SJSA1 (cell line): ENCODE data around the gene ANKDD1B. TPM values are rescaled to one million over a fixed set of nuclear protein-coding genes. Genes with fewer than 3 reads are reported as not detected.

Experiments used
- DNase-seq, 2 experiments: peaks; one replicate each; pipeline ENCODE4 v3.0.0-alpha.2; 2015 to 2020; ENCODE audit warnings: low spot score in 2 of 2, low read depth in 1 of 2
- H3K27ac ChIP-seq: fragments of 250-450 bp; sonication (Bioruptor Pico); 2 replicates; pipeline ENCODE4 v1.5.1; 2020; ENCODE audit warnings: mild to moderate bottlenecking, moderate library complexity
- H3K27me3 ChIP-seq: fragments of 250-450 bp; sonication (Bioruptor Pico); replicated peaks from 2 replicates; pipeline ENCODE4 v1.5.1; 2020; ENCODE audit warnings: mild to moderate bottlenecking, moderate library complexity
- H3K36me3 ChIP-seq: fragments of 250-450 bp; sonication (Bioruptor Pico); 2 replicates; pipeline ENCODE4 v1.5.1; 2020; ENCODE audit warnings: mild to moderate bottlenecking
- H3K4me1 ChIP-seq: fragments of 250-450 bp; sonication (Bioruptor Pico); replicated peaks from 2 replicates; pipeline ENCODE4 v1.6.1; 2021; ENCODE audit warnings: mild to moderate bottlenecking
- H3K4me3 ChIP-seq: fragments of 250-450 bp; sonication (Bioruptor Pico); 2 replicates; pipeline ENCODE4 v1.5.1; 2020; ENCODE audit warnings: mild to moderate bottlenecking
- H3K9me3 ChIP-seq: fragments of 250-450 bp; sonication (Bioruptor Pico); replicated peaks from 2 replicates; pipeline ENCODE4 v1.5.1; 2020; ENCODE audit warnings: mild to moderate bottlenecking
- total RNA-seq: library from RNA; depleted of rRNA; stranded (reverse); fragments of >200 nt; shearing (Covaris generic); gene quantifications from 2 replicates; pipeline ENCODE4 v1.2.3, GENCODE V29; 2014

The ANKDD1B gene
- total RNA-seq, 1 experiment from 2014 or later, result 0.29 TPM

GRCh38 chr5:75659791-75660450 lies 48.7 kb downstream of the ANKDD1B start:
- H3K9me3 ChIP-seq, result no peaks in the 10 kb centered on the region
- no peak overlapping the region for H3K4me3 ChIP-seq
- no peaks in the 10 kb centered on the region for H3K36me3 ChIP-seq
- peaks cover 13% of the 10 kb centered on the region for H3K4me1 ChIP-seq
- H3K27ac ChIP-seq, result no peak overlapping the region
- H3K27me3 ChIP-seq, result no peaks in the 10 kb centered on the region
- no peak for DNase-seq

DNA sequence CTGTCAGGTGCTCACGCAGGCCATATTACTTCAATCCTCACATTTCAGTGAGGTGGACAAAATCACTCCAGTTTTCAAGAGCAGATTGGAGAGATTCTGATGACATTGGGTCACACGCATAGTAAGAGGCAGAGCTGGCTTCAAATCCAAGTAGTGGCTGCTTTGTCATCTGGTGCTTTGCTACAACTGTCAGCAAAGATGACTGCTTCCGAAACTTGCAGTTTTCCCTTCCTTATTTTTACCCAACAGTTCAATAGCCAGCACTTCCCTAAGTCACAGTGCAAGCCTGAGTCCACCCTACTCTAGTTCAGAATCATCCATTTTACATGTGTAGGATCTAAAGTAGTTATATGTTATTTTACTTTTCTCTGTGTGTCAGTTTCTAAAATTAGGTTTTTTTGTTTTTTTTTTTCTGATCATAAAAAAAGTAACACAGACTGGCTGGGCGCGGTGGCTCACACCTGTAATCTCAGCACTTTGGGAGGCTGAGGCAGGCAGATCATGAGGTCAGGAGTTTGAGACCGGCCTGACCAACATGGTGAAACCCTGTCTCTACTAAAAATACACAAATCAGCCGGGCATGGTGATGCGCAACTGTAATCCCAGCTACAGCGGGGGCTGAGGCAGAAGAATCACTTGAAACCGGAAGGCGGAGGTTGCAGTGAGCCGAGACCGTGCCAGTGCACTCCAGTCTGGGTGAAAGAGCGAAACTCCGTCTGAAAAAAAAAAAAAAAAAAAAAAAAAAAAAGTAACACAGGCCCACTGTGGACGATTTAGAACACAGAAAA lies 49.6 kb downstream of the ANKDD1B start:
- H3K4me1 ChIP-seq, result peaks cover 11% of the 10 kb centered on the region
- H3K4me3 ChIP-seq, result no peak overlapping the region
- no peaks in the 10 kb centered on the region for H3K27me3 ChIP-seq
- DNase-seq, result no peak
- no peaks in the 10 kb centered on the region for H3K36me3 ChIP-seq
- H3K27ac ChIP-seq, result no peak overlapping the region
- no peaks in the 10 kb centered on the region for H3K9me3 ChIP-seq

GRCh38 chr5:75662061-75662460 lies 50.8 kb downstream of the ANKDD1B start:
- DNase-seq, result no peak
- Histone ChIP-seq H3K36me3 (no peaks in the 10 kb centered on the region), H3K9me3 (no peaks in the 10 kb centered on the region), H3K27ac (no peak overlapping the region), H3K4me1 (no peaks in the 10 kb centered on the region), H3K4me3 (no peak overlapping the region), H3K27me3 (no peaks in the 10 kb centered on the region)

DNA sequence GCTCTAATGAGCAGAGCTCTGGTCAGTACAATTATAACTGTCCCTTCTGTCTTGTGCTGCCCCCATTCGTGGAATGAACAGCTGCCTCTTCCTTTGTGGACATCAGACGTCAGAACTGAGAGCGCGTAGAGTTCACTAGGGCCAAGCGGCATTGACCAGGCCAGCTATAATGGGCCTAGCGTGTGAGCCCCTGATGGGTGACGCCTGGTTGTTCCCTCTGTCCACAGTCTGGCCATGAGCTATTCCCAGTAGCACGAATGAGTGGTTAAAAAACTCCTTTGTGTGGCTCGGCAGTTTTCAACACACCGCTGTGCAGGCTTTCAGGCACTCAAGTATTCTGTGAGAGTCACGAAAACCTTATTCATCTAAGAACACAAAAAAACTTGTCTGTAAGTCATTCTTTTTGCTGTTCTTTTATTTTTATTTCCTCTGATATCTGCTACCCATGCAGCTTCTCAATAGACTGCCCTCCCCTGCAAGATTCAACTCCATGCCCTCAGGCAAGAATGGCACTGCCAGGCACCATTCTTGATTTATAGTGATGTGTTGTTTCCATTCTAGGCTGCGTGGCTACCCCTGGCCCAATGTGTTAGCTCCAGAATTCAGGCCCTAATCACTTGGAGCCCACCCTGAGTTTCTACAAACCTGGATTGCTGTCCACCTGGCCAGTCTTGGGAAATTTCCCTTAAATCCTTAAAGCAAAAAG lies 52.5 kb downstream of the ANKDD1B start:
- Histone ChIP-seq H3K4me1 (0 out of 2 replicates have a peak, but pooled peaks cover 3% of the 10 kb centered on the region), H3K27ac (no peak overlapping the region), H3K4me3 (no peak overlapping the region), H3K9me3 (no peaks in the 10 kb centered on the region), H3K36me3 (no peaks in the 10 kb centered on the region), H3K27me3 (no peaks in the 10 kb centered on the region)
- no peak for DNase-seq

- no peak for DNase-seq
- H3K27me3 ChIP-seq, result no peaks in the 10 kb centered on the region
- H3K36me3 ChIP-seq, result no peaks in the 10 kb centered on the region
- peaks cover 15% of the 10 kb centered on the region for H3K4me1 ChIP-seq
- H3K4me3 ChIP-seq, result no peak overlapping the region
- no peaks in the 10 kb centered on the region for H3K9me3 ChIP-seq
- no peak overlapping the region for H3K27ac ChIP-seq
Measured at GRCh38 chr5:75664979-75665378, 53.7 kb downstream of the ANKDD1B start.

GRCh38 chr5:75666801-75667200 lies 55.5 kb downstream of the ANKDD1B start:
- Histone ChIP-seq H3K4me1 (peaks cover 16% of the 10 kb centered on the region), H3K9me3 (no peaks in the 10 kb centered on the region), H3K4me3 (no peak overlapping the region), H3K36me3 (no peaks in the 10 kb centered on the region), H3K27me3 (no peaks in the 10 kb centered on the region), H3K27ac (no peak overlapping the region)
- no peak for DNase-seq

DNA sequence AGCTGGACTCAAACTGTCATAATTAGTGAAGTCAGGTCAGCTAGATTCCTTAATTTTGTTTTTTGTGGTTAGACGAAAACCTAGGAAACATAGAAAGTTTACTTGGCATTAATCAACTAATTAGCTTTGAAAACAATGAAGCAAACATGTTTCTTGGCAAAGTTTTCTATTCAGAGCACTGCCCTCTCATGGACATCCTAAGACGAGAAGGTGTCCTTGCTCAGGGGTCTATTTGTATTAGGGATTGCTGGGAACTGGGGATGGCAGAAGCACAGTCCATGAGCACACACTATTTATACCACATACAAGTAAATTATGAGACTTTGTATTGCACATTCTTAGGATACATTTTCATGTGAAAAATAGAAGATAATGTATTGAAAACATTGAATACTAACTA lies 56.3 kb downstream of the ANKDD1B start:
- Histone ChIP-seq H3K27ac (no peak overlapping the region), H3K4me1 (peaks cover 16% of the 10 kb centered on the region), H3K36me3 (0 out of 2 replicates have a peak, but pooled peaks cover 3% of the 10 kb centered on the region), H3K4me3 (no peak overlapping the region), H3K27me3 (no peaks in the 10 kb centered on the region), H3K9me3 (no peaks in the 10 kb centered on the region)
- no peak for DNase-seq

GRCh38 chr5:75668445-75668844 lies 57.2 kb downstream of the ANKDD1B start:
- Histone ChIP-seq H3K36me3 (0 out of 2 replicates have a peak, but pooled peaks cover 3% of the 10 kb centered on the region), H3K9me3 (no peaks in the 10 kb centered on the region), H3K27me3 (no peaks in the 10 kb centered on the region), H3K4me1 (peaks cover 16% of the 10 kb centered on the region), H3K27ac (no peak overlapping the region), H3K4me3 (no peak overlapping the region)
- DNase-seq, result no peak

- peak; percentile 50 to 51 for DNase-seq
- Histone ChIP-seq H3K27ac (no peak overlapping the region; the same call in 1 of the 2 replicates), H3K4me1 (peaks cover 16% of the 10 kb centered on the region), H3K27me3 (no peaks in the 10 kb centered on the region), H3K36me3 (0 out of 2 replicates have a peak, but pooled peaks cover 3% of the 10 kb centered on the region), H3K4me3 (no peak overlapping the region), H3K9me3 (no peaks in the 10 kb centered on the region)
Measured at GRCh38 chr5:75668977-75669689, 57.9 kb downstream of the ANKDD1B start.

GRCh38 chr5:75670577-75670976 lies 59.3 kb downstream of the ANKDD1B start:
- H3K27me3 ChIP-seq, result no peaks in the 10 kb centered on the region
- no peak for DNase-seq
- H3K27ac ChIP-seq, result no peak overlapping the region
- H3K4me1 ChIP-seq, result peaks cover 16% of the 10 kb centered on the region
- no peak overlapping the region for H3K4me3 ChIP-seq
- no peaks in the 10 kb centered on the region for H3K9me3 ChIP-seq
- peaks cover 7% of the 10 kb centered on the region; the same call in 1 of the 2 replicates for H3K36me3 ChIP-seq

GRCh38 chr5:75671506-75671905 lies 60.3 kb downstream of the ANKDD1B start:
- DNase-seq, result no peak
- H3K4me1 ChIP-seq, result peaks cover 16% of the 10 kb centered on the region
- no peaks in the 10 kb centered on the region for H3K9me3 ChIP-seq
- H3K4me3 ChIP-seq, result no peak overlapping the region
- no peaks in the 10 kb centered on the region for H3K27me3 ChIP-seq
- H3K36me3 ChIP-seq, result peaks cover 7% of the 10 kb centered on the region; the same call in 1 of the 2 replicates
- no peak overlapping the region for H3K27ac ChIP-seq

DNA sequence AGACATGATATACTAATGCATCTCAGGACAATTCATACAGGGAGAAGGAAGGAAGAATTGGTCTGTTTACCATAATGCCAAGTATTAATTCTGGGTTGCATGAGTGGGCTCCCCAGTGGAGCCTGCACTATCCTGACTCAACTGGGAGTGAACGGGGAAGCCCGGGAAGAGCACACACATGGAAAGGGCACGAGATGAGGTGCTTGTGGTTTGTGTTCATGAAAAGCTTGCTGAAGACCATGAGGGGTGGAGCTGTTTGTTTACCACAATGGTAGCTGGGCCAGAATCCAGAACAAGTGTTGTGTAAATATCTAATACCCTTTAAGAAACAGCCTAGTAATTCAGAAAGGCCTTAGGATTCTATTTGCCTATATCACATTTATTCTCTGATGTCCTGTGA lies 61.4 kb downstream of the ANKDD1B start:
- Histone ChIP-seq H3K36me3 (peaks cover 7% of the 10 kb centered on the region; the same call in 1 of the 2 replicates), H3K4me3 (no peak overlapping the region), H3K27me3 (no peaks in the 10 kb centered on the region), H3K4me1 (peaks cover 16% of the 10 kb centered on the region), H3K27ac (no peak overlapping the region), H3K9me3 (no peaks in the 10 kb centered on the region)
- DNase-seq, result no peak

- Histone ChIP-seq H3K27ac (no peak overlapping the region), H3K4me3 (no peak overlapping the region), H3K27me3 (no peaks in the 10 kb centered on the region), H3K9me3 (no peaks in the 10 kb centered on the region), H3K36me3 (peaks cover 7% of the 10 kb centered on the region; the same call in 1 of the 2 replicates), H3K4me1 (peaks cover under 1% of the 10 kb centered on the region; the same call in 1 of the 2 replicates)
- DNase-seq, result no peak
Measured at GRCh38 chr5:75675783-75676182, 64.5 kb downstream of the ANKDD1B start.
